Fibroblast of lung (primary cell): ENCODE measurements around the gene MICAL1.

ENCODE experiments used
- EZH2 ChIP-seq: IDR thresholded peaks from 2 replicates; pipeline ENCODE4 v1.5.1; 2012; ENCODE audit warnings: low read length, control low read depth, mild to moderate bottlenecking; ENCODE audit errors: missing control alignments
- TF ChIP-seq, protein P1 (sequence below), 2 donors: IDR thresholded peaks in 1 of 2; conservative IDR thresholded peaks in 1 of 2; 1 replicate in 1 of 2; 2 replicates in 1 of 2; pipeline ENCODE4 v1.5.1; 2011 to 2012; ENCODE audit warnings: low read length in 2 of 2, control low read depth in 1 of 2, inconsistent platforms in 1 of 2, low read depth in 1 of 2, mild to moderate bottlenecking in 1 of 2

GRCh38 chr6:109434456-109434855 is 21.1 kb downstream of the MICAL1 start:
- TF ChIP-seq, protein P1, sequence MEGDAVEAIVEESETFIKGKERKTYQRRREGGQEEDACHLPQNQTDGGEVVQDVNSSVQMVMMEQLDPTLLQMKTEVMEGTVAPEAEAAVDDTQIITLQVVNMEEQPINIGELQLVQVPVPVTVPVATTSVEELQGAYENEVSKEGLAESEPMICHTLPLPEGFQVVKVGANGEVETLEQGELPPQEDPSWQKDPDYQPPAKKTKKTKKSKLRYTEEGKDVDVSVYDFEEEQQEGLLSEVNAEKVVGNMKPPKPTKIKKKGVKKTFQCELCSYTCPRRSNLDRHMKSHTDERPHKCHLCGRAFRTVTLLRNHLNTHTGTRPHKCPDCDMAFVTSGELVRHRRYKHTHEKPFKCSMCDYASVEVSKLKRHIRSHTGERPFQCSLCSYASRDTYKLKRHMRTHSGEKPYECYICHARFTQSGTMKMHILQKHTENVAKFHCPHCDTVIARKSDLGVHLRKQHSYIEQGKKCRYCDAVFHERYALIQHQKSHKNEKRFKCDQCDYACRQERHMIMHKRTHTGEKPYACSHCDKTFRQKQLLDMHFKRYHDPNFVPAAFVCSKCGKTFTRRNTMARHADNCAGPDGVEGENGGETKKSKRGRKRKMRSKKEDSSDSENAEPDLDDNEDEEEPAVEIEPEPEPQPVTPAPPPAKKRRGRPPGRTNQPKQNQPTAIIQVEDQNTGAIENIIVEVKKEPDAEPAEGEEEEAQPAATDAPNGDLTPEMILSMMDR (conservative IDR thresholded peaks at IDR 0.05 in 1 of 2, IDR thresholded peaks at IDR 0.05 in 1 of 2; ENCODE audit: low read depth in 1 of 2, low read length in 2 of 2): no peak
- no peak for TF ChIP-seq EZH2
